GM13976 (cell line): ENCODE measurements around the gene MFSD8.

Experiments used
- DNase-seq: peaks from one replicate; pipeline ENCODE4 v3.0.0; 2012; ENCODE audit warnings: low spot score
- in situ Hi-C: fragments of 300-500 bp; cut with MboI; formaldehyde crosslinking; loops from one replicate; pipeline ENCODE4 v1.12.0; 2022; ENCODE audit warnings: low sequenced_read_pairs, mixed read lengths, inconsistent platforms; ENCODE audit not compliant: unreplicated experiment
- TF ChIP-seq, protein P1 (sequence below): IDR thresholded peaks from 2 replicates; pipeline ENCODE4 v1.5.1; 2012; ENCODE audit warnings: borderline replicate concordance, mild to moderate bottlenecking; ENCODE audit not compliant: insufficient read depth; ENCODE audit errors: extremely low read depth, missing control alignments, control extremely low read depth

The MFSD8 gene

DNA sequence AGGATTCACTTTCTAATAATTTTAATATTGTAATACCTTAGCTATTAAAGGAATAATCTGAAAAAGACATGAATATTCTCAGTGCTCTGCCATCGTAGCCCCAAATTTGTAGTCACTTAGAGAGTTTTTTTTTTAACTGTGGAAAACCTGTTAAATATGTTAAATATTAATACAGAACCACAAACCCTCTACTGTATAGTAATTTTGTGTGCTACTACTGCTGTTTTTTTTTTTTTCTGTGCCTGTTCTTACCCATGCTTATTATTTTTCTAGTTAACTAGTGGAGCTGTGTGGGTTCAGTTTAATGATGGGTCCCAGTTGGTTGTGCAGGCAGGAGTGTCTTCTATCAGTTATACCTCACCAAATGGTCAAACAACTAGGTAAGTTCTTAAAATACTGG is 68.4 kb downstream of the MFSD8 start:
- in situ Hi-C loops = no loop called here
- no peak for DNase-seq
- TF ChIP-seq, protein P1, sequence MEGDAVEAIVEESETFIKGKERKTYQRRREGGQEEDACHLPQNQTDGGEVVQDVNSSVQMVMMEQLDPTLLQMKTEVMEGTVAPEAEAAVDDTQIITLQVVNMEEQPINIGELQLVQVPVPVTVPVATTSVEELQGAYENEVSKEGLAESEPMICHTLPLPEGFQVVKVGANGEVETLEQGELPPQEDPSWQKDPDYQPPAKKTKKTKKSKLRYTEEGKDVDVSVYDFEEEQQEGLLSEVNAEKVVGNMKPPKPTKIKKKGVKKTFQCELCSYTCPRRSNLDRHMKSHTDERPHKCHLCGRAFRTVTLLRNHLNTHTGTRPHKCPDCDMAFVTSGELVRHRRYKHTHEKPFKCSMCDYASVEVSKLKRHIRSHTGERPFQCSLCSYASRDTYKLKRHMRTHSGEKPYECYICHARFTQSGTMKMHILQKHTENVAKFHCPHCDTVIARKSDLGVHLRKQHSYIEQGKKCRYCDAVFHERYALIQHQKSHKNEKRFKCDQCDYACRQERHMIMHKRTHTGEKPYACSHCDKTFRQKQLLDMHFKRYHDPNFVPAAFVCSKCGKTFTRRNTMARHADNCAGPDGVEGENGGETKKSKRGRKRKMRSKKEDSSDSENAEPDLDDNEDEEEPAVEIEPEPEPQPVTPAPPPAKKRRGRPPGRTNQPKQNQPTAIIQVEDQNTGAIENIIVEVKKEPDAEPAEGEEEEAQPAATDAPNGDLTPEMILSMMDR = no peak

DNA sequence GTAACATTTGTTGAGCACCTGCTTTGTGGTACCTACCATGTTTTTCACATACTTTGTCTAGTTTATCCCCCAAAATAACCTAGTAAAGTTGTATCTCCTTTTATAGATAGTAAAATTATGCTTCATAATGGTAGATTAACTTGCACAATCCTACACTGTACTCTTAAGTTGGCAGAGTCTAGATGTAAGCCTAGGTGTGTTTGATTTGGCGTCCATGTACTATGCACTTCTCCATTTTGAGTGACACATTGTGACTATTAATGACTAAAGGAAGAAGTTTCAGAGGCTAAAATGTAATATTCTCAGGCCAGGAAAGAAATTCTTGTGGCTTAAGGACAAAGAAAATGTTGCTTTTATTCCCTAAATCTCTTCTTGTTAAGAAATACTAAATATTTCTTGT is 68.9 kb downstream of the MFSD8 start:
- in situ Hi-C loops = no loop called here
- no peak for DNase-seq
- TF ChIP-seq, protein P1 = no peak

DNA sequence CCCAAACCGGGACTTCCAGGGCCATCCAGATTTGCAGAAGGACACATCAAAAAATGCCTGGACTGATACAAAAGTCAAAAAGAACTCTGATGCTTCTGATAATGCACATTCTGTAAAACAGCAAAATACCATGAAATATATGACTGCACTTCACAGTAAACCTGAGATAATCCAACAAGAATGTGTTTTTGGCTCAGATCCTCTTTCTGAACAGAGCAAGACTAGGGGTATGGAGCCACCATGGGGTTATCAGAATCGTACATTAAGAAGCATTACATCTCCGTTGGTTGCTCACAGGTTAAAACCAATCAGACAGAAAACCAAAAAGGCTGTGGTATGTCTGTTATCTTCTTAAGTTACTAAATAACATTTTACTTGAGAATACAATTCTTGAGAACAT is 75.1 kb downstream of the MFSD8 start:
- in situ Hi-C loops = no loop called here
- TF ChIP-seq, protein P1 = no peak
- DNase-seq = no peak

DNA sequence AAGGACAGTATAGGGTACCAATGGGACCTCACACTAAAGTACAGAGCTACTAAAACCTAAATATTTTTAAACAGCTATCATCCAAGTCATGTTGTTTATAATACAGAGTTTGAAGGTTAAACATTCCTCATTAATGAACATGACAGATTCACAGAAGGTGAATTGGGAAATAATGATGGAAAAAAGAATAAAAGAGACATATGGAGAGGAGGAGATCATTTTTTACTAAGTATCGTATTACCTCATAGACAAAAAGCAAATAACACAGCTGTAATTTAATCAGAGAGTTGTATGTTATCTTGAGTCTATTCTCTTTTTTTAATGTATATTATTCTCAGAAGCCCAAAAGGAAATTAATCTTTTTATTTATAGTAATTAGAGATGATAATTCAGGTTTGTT is 76.4 kb downstream of the MFSD8 start:
- DNase-seq = no peak
- TF ChIP-seq, protein P1 = no peak
- in situ Hi-C loops = no loop called here

DNA sequence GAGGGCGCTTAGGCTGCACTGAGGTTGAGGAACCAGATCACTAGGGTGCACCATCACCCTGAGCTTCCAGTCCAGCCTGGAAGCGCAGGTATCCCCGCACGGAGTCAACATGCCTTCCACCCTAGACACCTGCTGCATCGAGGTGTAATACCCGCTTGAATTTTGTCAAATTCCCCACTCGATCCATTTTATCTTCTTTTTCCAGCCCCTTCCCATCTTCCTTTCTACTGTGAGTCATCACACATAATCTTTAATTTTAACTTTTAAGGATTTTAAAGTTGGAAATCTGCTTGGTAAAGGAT is 83.5 kb downstream of the MFSD8 start:
- DNase-seq = peak; percentile 63
- TF ChIP-seq, protein P1 = peak; percentile 8

DNA sequence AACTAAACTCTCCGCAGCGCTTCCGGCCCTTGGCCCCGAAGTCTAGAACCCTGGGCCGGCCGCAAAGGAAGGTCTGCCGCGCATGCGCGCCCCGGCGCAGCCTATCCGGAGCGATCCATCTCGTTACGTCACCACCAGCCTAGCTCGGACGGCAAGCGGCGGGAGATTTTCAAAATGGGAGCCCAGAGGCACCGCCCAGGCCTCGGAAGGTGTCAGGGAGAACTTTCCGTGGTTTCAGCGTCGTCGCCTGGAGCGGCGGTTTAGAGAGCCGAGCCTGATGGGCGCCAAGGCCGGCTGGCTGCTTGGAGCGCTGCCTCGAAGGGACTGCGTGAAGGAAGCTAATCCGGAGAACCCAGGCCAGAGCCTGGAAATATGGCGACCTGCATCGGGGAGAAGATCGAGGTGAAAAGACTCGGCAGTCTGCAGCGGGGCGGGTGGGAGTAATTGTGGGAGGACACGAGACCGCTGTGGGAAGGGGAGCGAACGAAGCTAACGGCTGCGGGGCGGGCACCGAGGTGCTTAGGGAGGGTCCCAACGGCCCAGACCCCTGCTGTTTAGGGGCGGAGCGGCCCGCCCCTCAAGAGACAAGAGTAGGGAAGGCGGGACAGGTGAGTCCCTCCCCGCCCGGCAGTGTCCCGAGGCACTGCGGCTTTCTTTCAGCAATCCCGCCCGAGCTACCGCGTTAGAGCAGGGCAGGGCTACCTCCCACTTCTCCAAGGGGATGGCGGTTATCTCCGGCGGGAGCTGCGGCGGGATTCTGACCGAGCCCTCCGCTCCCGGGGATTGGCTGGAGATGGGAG is 84.0 kb downstream of the MFSD8 start, which contains the start of gene PLK4:
Gene PLK4 (plus strand): TSS at position 131 of the 800 bp plus-strand sequence. CDS start 242 bp downstream, at position 373.
- TF ChIP-seq, protein P1 = no peak
- DNase-seq = peak; percentile 97
- in situ Hi-C loops = no loop called here

More for the DNA sequence above, 83.5 kb downstream of the MFSD8 start:
- in situ Hi-C loops = no loop called here

DNA sequence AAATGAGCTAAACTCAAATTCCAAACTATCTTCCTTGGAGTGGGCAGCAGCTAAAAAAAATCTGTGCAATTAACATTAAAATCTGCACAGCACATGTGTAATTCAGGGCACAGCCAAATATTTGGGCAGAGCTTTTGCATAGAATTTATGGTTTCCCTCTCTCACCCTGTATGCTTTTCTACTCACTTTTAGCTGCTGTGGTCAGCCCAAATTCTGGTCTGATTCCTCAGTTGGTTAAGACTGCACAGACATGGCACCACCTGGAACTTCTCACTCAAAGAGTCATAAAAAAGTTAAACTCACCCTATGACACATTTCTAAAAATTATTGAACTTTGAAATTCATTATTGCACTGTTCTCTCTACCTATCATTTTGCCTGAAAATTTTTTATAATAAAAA is 89.2 kb downstream of the MFSD8 start:
- no peak for DNase-seq
- TF ChIP-seq, protein P1 = no peak
- in situ Hi-C loops = no loop called here
